HS-27A (cell line): ENCODE measurements around the gene FAM83C.
A peak's percentile ranks its signal among the peaks of the same experiment; 100 is the strongest.

ENCODE experiments used
- DNase-seq: peaks from one replicate; pipeline ENCODE4 v3.0.0-alpha.2; 2012; ENCODE audit warnings: low read depth, missing footprints

FAM83C gene

DNA sequence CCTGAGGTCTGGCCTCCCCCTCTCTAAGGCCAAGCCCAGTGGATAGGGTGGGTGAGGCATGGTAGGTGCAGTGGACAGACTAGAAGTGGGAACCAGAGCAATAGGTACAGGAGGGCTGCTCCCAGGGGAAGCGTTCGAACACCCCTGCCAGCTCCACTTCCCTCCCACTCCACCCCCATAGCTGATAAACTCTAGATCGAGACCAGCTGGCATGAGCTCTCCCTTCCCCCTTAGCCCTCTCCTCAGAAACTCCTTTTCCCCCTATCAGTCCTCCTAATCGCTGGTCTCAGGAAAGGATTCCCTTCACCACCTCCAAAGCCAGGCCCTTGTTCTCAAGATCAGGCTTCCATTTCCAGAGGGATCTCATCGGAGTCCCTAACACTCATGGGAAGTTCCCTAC, 6.0 kb upstream of the FAM83C start:
- DNase-seq = no peak

DNA sequence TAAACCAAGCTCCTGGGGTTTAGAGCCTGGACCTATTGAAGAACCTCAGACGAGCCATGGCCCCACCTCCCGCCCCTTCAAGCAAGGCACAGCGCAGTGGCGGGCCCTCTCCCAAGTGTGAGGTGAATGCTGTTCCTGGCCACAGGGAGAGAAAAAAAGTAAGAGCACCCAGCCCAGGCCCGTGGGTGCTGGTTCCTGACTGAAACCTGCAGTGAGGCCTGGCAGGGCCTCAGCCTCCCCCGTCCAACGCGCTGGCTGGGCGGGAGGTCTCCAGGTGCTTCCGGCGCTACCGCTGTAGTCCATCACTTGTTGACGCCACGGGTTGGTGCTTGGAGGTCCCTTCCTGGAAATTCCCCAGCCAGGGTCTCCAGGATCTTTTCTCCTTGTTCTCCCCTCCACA, 5.5 kb upstream of the FAM83C start:
- DNase-seq = no peak

DNA sequence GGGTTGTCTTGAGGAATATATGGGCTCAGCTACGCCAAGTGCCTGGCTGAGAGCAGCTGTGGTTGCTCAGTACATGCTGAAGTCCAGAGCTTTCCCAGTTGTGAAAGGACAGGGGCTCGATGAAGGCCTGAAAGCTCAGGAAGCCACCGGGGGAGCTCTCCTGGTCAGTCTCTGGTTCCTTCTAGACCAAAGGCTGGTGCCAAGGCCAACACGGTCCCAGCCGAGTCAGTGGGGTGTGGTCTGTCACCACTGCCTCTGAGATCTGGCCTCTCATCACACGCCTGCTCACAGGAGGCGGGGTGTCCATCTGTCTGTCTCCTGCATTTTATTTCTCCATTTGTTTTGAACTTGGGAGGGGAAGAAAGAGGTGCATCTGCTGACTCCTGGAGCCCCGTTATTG, 4.9 kb upstream of the FAM83C start:
- DNase-seq = no peak

DNA sequence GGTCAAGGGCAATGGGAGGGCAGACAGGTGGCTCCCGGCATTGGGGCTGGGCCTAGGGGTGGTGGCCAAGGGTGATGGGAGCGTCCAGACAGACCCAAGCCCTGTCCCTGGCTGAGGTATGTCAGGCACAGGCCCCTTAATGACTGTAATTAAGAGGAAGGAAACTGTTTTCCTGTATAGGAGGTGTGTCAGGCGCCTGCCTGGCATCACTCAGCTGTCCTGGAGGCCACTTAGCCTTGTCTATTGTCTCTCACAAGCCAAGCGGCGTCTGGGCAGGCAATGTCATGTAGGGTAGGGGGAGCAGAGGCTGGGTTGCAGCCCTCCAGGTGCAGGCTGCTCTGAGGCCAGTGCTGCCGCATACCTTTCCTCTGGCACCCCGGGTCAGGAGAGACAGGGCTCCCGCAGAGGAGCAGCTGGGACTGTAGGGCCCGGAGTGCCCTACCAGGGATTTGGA, 3.9 kb upstream of the FAM83C start:
- no peak for DNase-seq

DNA sequence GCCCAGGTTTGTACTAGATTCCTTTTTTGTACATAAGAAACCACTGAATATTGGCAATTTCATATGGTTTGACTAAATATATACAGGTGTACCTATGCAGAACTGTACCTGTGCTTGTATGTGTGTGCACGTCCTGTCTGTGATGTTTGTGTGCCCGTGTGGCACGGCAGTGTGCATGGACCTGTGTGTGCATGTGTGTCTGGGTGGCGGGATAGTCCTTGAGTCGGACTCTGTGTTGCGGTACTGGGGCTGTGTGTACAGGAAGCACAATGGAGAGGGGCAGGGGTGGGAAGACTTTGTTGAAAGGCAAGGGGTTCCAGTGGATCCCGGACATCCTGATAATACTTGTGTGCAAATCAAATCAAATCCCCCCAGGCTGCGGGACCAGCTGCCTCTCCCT, 3.4 kb upstream of the FAM83C start:
- DNase-seq = no peak

DNA sequence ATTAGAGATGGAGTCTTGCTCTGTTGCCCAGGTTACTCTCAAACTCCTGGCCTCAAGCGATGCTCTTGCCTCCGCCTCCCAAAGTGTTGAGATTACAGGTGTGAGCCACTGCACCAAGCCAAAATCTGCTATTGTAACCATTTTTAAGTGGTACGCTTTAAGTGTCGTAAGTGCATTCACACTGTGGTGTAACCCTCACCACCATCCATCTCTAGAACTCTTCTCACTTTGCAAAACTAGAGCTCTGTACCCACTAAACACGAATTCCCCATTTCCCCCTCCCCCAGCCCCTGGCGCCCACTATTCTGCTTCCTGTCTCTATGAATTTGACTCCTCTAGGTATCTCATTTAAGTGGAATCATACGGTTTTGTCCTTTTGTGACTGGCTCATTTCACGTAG, 2.8 kb upstream of the FAM83C start:
- DNase-seq = no peak

DNA sequence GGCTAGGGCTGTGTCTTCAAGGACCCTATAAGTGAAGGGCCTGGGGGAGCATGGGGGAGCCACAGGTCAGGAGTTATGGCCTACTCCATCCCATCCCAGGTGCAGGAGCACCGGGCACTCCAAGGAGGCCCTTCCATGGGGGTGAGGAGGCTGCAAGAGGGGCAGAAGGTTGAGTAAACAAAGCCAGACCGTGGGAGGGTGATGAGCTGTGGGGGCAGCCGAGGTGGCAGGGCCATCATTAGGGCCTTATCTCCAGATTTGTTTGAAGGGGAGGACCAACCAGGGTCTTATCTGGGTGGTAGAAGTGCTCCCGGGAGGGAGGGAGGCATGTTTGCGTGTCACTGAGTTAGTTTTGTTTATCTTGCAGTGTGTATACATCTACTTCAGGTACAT, 2.1 kb upstream of the FAM83C start:
- no peak for DNase-seq

DNA sequence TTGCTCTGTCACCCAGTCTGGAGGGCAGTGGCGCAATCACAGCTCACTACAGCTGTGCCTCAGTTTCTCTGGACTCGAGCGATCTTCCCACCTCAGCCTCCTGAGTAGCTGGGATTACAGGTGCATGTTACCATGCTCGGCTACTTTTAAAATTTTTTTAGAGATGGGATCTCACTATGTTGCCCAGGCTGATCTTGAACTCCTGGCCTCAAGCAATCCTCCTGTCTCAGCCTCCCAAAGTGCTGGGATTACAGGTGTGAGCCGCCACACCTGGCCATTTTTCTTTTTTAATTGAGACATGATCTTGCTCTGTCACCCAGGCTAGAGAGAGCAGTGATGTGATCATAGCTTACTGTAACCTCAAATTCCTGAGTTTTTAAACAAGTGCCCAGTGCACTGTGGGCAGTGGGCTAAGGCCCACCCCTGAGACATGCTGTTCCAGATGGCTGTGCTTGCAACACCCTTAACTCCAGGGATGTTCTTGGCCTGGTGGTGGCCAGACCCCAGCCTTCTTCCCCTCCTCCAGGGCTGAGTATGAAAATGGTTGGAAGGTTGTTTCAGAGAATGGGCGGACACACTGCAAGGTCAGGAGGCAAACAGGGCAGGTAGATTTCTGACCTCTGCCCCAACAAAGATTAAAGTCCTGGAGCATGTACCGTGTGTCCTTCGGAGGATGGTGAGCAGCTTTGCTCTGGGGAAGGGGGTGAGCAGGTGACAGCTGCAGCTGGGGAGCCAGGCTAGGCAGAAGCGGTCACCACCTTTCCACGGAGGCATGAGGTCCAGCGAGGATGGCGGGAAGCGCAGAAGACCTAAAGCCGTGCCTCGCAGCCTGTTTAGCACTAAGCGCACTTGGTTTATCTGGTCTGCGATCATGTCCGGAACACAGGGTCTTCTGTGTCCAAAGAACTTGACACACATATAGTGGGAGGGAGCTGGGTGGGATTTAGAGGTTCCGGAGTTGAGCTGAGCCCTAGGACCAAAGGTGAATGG, 1.4 kb upstream of the FAM83C start:
- no peak for DNase-seq

DNA sequence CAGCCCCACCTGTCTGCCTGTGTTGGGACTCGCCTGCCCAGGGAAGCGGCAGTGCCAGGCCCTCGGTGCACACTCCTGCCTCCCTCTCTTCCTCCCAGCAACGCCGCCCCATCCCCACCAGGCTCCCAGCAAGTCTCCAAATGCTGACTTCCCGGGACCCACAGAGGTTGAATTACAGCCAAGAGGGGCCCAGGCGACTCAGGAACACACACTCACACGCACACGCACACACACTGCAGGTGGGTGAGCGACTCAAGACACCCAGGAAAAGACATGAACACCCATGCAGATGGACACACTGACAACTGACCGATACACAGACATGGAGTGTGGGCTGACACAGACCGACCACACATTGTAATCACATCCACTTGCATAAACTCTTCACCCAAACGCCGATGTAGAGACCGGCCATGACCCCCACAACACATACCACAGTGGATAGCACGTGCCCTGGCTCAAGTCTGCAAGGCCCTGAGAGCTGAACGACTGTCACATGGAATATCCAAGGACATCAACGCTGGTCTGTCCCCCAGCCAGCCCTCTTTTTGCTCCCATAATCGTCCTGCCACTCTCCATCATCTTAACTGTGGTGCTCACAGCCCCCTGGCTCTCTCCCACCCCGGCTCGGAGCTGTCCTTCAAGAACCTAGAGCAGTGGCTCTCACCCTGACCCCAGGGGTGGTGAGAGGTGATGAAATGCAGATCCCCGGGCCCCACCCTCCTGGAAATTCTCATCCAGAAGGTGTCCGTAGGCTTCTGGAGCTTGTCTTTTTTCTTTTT, 470 bp upstream of the FAM83C start:
- DNase-seq = no peak

DNA sequence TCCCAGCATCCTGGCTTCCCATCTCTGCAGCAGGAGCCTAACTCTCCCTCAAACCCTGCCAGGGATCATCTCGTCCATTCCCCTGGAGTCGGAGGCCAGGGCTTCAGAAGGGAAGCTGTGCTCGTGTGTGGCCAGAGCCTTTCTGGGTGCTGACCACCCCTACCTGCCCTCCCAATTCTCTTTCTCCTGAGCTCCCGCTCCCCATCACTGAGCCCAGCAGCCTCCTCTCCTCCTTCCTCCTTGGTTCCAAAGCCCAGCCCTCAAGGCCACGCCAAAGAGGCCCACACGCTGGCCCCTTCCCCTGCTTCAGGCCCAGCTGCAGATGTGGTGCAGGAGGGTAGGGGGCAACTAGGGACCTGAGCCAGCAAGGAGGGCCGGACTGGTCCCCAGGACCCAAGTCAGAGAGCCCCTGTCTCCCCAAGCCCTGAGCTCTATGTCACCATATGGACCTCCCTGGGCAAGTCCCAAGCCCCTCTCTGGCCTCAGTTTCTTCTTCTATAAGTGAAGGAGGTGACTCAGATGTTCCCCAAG, 1.3 kb downstream of the FAM83C start:
- DNase-seq = no peak

DNA sequence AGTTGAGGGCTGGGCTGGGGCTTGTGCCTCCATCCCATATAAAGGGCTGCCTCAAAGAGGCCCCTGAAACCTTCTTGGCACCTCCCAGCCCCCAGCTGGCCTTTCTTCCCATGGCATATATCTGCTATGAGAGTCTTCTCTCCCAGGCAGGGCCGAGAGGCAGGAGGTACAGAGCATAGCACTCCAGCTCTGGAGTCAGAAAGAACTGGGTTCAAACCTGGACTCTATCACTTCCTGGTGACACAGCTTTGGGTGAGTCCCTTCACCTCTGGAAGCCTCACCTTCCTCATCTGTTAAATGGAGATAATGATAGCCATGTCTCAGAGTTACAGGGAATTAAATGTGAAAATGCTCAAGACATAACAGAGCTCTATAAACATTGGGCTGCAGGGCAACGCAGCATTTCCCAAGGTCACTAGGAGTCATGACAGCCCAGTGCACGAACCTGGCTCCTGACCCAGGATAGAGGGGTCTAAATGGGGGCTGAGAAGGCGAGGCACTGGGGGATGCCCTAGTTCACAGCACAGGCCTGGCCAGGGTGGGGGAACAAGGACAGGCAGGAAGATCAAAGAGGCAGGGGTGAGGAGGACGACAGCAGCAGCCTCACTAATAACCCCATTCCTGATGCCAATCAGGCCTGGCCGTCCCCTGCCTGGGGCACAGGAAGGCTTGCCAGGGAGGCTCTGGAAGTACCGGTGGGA, 1.9 kb downstream of the FAM83C start:
- no peak for DNase-seq

DNA sequence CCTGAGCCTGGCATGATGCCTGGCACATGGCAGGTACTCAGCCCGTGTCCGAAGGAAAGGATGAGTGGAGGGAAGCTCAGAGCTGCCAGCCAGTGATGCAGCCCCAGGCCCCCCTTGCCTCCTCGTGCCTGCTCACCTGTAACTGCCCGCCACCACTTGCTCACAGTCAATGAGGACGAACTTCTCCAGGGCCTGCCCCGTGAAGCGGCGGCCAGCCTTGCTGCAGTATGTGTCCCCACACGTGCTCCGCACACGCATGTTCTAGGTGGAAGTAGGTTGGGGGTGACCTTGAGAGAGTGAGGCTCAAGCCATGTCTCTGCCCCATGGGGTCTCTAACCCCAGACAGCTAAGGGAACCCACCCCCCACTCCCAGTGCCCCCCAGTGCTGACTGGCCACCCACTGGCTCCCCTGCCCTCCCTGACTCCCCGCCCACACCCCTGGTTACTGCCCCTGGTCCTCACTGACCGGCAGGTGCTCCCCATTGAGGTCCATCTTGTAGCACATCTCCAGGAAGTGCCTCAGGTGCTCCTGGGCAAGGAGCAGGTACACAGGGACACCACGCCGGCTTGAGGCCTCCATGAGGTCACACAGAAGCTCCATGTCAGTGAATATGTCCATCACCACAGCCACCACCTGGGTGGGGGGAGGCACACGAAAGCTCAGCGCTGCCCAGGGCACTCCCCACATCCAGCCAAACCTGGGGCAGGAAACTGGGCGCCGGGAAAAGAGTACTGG, 3.7 kb downstream of the FAM83C start:
- DNase-seq = no peak

DNA sequence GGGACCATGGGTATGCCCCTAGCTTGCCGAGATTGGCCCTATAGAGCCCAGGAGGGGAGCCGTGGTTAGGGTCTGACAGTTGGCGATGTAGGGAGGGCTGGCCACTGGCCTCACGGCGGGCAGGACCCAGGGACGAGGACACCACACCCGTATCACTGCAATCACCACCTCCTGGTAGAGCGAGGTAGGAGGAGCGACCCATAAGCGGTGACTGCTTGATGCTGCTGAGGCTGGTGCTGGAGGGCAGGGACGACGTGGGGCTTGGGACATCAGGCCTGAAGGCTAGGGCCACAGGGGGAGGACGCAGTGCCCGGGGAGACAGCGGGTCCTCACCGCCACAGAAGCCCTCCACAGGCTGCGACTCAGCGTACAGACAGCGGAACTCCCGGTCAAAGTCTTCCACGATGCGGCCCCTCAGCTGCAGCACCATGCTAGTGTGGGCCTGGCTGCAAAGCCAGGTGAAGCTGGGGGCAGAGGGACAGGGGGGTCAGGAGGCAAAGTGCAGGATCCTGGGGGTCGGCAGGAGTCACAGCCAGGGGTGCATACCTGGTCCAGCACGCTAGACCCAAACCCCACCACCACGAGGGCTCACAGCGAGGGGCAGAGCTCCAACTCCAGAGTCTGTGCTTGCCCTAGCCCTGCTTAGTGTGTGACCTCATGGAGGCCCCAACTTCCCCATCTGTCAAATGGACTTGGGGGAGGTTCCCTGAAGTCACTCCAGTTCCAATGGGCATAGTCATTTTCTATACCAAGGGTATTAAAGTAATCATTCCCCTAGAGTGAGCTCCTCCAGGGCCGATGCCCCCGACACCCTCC, 4.5 kb downstream of the FAM83C start:
- DNase-seq = no peak

DNA sequence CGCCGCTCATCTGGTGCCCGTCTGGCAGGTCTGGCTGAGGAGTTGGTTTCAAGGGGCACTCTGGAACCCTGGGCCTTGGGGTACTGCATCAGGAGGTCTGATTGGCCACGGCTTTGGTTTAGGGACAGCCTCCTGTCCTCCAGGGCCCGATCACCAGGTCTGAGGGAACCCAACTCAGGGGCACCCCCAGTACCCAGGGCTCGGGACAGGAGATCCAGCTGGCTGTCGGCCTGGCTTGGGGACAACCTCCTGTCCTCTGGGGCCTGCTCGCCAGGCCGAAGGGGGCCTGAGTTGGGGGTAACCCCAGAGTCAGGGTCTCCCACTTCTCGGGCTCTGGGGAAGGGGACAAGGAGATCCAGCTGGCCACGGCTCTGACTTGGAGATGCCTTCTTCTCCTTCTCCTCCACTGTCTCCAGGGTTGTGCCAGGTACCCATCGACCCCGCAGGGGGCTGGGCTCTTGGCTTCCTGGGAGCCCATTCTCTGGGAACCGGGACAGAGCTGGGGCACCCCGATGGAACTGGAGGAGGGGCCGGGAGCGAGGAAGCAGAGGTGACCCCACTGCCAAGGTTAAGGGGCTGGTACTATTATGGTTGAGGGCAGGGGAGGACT, 5.2 kb downstream of the FAM83C start:
- no peak for DNase-seq

DNA sequence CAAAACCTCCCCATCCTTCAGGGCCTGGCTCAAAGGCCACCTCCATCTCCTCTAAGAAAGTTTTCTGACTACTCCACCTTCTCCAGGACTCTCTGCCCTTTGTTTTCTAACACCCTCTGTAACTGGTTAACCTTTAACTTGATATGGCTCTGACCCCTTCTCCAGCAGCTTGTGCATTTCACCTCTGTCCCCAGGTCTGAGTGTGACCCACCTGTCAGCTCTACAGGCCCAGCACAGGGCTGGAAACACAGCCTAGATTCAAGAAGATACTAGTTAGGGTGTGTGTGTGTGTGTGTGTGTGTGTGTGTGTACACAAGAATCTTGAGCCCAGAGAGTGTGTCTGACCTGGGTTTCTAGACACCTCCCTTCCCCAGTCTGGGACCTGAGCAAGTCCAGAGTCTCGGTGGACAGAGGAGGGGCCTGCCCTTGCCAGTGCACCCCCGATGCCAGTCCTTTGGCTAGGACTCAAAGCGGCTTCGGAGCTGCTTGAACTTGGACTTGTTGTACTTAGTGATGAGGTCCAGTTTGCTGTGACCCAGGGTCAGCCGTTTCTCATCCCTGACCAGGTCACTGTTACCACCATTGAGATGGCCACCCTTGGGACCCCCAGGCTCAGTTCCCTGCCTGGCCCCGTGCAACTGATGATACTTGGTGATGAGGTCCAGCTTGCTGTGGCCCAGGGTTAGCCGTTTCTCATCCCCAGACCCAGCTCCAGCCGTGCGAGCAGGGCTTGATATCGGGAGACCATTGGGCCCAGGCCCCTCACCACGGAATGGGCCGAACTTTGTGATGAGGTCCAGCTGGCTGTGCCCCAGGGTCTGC, 5.9 kb downstream of the FAM83C start:
- DNase-seq = no peak

DNA sequence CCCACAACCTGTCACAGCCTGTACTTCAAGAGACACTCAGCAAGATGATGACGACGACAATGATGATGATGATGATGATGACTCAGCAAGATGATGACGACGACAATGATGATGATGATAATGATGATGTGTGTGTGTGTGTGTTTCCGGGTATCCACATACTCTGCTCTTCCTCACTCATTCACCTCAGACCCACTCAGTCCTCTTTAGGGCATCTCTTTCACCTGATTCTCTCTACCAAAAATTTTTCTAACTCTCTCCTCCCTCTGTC, 6.5 kb downstream of the FAM83C start:
- DNase-seq = no peak

DNA sequence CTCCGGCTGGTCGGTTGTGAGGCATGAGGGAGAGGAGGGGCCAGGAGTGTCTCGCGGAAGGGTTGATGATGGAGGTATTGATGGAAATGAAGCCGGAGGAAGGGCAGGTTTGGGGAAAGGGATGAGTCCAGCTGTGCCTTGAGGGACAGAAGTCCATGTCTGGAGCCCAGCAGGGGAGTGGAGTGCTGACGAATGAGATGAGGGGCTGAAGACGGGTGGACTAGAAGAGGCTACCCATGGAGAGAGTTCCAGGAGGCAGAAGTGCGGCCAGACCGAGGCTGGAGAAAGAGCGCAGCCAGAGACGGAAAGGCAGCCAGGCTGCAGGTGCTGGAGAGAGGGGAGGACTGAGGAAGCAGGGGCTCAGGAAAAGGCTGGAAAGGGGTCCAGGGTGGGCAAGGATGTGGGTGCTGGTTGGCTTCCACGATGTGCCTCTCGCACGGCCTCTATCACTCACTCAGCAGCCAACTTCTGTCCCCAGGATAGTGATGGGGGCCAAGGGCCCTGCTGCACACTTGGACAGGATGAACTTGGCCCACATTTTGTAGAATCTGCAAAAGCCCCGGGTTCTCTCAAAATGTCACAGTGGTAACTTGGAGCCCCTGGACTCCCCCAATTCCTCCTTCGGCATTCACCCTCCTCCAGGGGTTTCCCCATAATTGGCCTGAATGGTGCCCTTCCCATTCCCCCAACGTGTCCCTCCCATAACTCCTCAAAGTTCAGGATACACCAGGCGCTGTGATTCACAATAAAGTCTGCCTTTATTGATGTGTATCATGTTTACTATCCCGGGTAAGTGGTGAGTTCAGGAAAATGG, 7.0 kb downstream of the FAM83C start:
- DNase-seq = no peak

DNA sequence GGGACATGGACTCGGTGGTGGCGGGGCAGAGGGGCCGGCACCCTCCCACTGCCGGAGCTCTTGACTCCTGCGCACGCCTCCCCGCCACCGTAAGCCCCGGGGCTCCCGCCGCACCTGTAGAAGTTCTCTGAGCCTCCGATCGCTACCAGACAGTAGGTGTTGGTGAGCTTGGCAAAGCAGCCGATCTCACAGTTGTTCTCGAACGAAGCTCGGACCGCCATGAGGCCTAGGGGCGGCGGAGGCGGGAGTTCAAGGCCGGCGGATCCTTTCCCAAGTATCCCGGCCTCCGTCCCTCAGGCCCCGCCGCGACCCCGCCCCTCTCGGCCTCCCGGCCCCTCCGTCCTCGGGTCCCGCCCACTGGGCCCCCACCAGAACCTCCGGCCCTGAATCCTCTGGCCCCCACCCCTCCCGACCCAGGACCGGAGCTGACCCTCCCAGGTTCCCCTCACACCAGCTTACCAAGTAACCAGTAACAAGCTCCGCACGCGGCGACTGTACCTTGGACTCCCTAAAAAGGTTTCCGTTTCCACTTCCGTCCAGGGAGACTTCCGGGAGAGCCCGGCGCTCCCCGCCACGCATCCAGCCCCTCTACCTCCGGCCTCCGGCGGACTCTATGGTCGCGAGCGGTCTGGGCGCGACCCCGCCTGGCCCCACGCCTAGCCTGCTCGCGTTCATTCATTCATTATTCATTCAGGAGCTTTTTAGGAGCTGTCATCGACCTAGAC, 7.8 kb downstream of the FAM83C start, which contains the start of gene EIF6:
Gene EIF6 (minus strand): TSS at position 506 of the 725 bp plus-strand sequence. CDS start 285 bp downstream, at position 221.
- peak; percentile 84 for DNase-seq
